GM19023 (cell line): ENCODE data around the gene WLS.

Experiments used
- ATAC-seq: cut with Tn5 transposase; IDR thresholded peaks from one replicate; pipeline ENCODE4 v1.9.1; 2021; ENCODE audit warnings: mild to moderate bottlenecking, moderate library complexity; ENCODE audit not compliant: unreplicated experiment

WLS gene

GRCh38 chr1:68103011-68103545 is 129.2 kb downstream of the WLS start:
- ATAC-seq: no peak

- ATAC-seq: no peak
Measured at GRCh38 chr1:68101829-68102228, 130.5 kb downstream of the WLS start.

- ATAC-seq: no peak
Measured at GRCh38 chr1:68100571-68100970, 131.8 kb downstream of the WLS start.

GRCh38 chr1:68093737-68094136 is 138.6 kb downstream of the WLS start:
- ATAC-seq: no peak

GRCh38 chr1:68087184-68087583 is 145.1 kb downstream of the WLS start:
- ATAC-seq: no peak

- no peak for ATAC-seq
Measured at GRCh38 chr1:68085752-68086151, 146.6 kb downstream of the WLS start.

- ATAC-seq: no peak
Measured at GRCh38 chr1:68083686-68084085, 148.6 kb downstream of the WLS start.

GRCh38 chr1:68081775-68082283 is 150.5 kb downstream of the WLS start:
- no peak for ATAC-seq

GRCh38 chr1:68078647-68079046 is 153.7 kb downstream of the WLS start:
- ATAC-seq: no peak
